Pancreas (tissue), 10 donors: Measurements from ENCODE around the gene EMC9. TPM values are rescaled to one million over a fixed set of nuclear protein-coding genes. Genes with fewer than 3 reads are reported as not detected.

Source experiments
- ATAC-seq, 4 donors: fragments of 200-7000 bp; cut with Tn5 transposase; one replicate each; pipeline versions ENCODE4 v1.8.0 to v1.9.1; 2020; ENCODE audit warnings: mild to moderate bottlenecking in 4 of 4, moderate library complexity in 4 of 4
- DNase-seq, 6 donors: peaks; one replicate each; pipeline ENCODE4 v3.0.0-alpha.2; 2020
- FAIRE-seq: peaks from 2 replicates; lab custom pipeline; 2012; peaks lifted over from hg19 to GRCh38; lab: Jason Lieb, UNC
- H3K27ac ChIP-seq, 4 donors: fragments of 200-600 bp; sonication (generic); 1 replicate in 3 of 4; 2 replicates in 1 of 4; pipeline versions ENCODE4 v1.5.0 to v1.8.0; 2020
- H3K27me3 ChIP-seq, 4 donors: fragments of 200-600 bp; one replicate each; pipeline ENCODE4 v1.8.0; 2021
- H3K36me3 ChIP-seq, 3 donors: fragments of 200-600 bp; sonication (generic) in 1 of 3; one replicate each; pipeline versions ENCODE4 v1.5.0 to v1.8.0; 2020 to 2021
- H3K4me1 ChIP-seq, 3 donors: fragments of 200-600 bp; one replicate each; pipeline ENCODE4 v1.8.0; 2021
- H3K4me3 ChIP-seq, 4 donors: fragments of 200-600 bp; sonication (generic) in 2 of 4; one replicate each; pipeline versions ENCODE4 v1.5.0 to v1.8.0; 2020 to 2021
- H3K9me3 ChIP-seq, 4 donors: fragments of 200-600 bp; one replicate each; pipeline ENCODE4 v1.8.0; 2021
- CTCF ChIP-seq, 4 donors: fragments of 200-600 bp; sonication (generic) in 3 of 4; IDR thresholded peaks; one replicate each; pipeline versions ENCODE4 v1.5.0 to v1.8.0; 2021; ENCODE audit warnings: antibody characterized with exemption in 4 of 4
- WGBS, 2 donors: extraction: QIAGEN DNeasy Blood & Tissue Kit; methylation state at CpG; one replicate each; pipeline ENCODE4 v1.1.7; 2013; 5-methylcytosine and 5-hydroxymethylcytosine counted together
- intact Hi-C, 3 donors: fragments of 100-400 bp; cut with DNase I; formaldehyde crosslinking; loops; one replicate each; pipeline versions ENCODE4 v1.11.1 to v1.14.2; 2022
- polyA plus RNA-seq, 2 donors: library from polyadenylated mRNA; stranded (reverse); fragments of 200-250 nt; gene quantifications; one replicate each; pipeline ENCODE4 v1.2.3, GENCODE V29; 2013
- total RNA-seq, 6 donors: library from RNA; stranded (reverse); fragmentation: NEBNext Ultra II Directional in 4 of 6; extraction: Animal tissue kit (Norgen Biotek cat#: 25700) in 4 of 6; gene quantifications; one replicate each; pipeline versions ENCODE4 v1.2.1 to v1.2.4, GENCODE V29; 2021 to 2023
- donor health status: healthy with polysubstance abuse.
- donor health status: DM: no; HTN: no; CAD: no; lungs with moderate emphysema.
- donor health status: DM: no; HTN: no; CAD: no.
- donor health status: control.
- donor health status: control.
- donor health status: Bipolar disorder and iron deficiency.
- donor health status: DM: yes; HTN: yes; CAD: no.
- donor health status: DM: no; HTN: no; CAD: no.
- donor health status: DM: no; HTN: no; CAD: no.
- donor health status: DM: yes; HTN: yes; CAD: no.

The EMC9 gene
- total and polyA plus RNA-seq, 8 donors, result 8.1 to 72.6 (median 14.1) TPM

- no peaks in the 10 kb centered on the region for H3K36me3 ChIP-seq
- DNase-seq (peak in 2 of 6 donors; percentile 36 to 58), FAIRE-seq (no peak), ATAC-seq (no peak)
- no peaks in the 10 kb centered on the region for H3K9me3 ChIP-seq
- no peak overlapping the region for H3K4me3 ChIP-seq
- WGBS, 2 donors, result 92% methylated on average over 16 of the region's 16 CpGs
- H3K27me3 ChIP-seq, result no peaks in the 10 kb centered on the region
- intact Hi-C loops, result no loop called here
- no peak for TF ChIP-seq CTCF (IDR thresholded peaks at IDR 0.05)
- peak overlapping the region; percentile 36 to 58 (median 40) for H3K27ac ChIP-seq
- H3K4me1 ChIP-seq, result peaks cover 9 to 14% (median 13%) of the 10 kb centered on the region in 3 donors
Measured at GRCh38 chr14:24098229-24098926, 43.0 kb downstream of the EMC9 start.

- TF ChIP-seq CTCF (IDR thresholded peaks at IDR 0.05), result no peak
- FAIRE-seq (no peak), DNase-seq (no peak), ATAC-seq (no peak)
- Histone ChIP-seq H3K27ac (no peak overlapping the region), H3K4me3 (no peak overlapping the region), H3K27me3 (no peaks in the 10 kb centered on the region), H3K4me1 (peaks cover 12 to 28% (median 14%) of the 10 kb centered on the region in 3 donors), H3K36me3 (no peaks in the 10 kb centered on the region), H3K9me3 (no peaks in the 10 kb centered on the region)
- WGBS, 2 donors, result 90 to 92% methylated on average over 8 of the region's 8 CpGs
- intact Hi-C loops, result no loop called here
Measured at GRCh38 chr14:24096545-24097181, 44.7 kb downstream of the EMC9 start.

GRCh38 chr14:24095271-24096068 lies 45.9 kb downstream of the EMC9 start:
- Histone ChIP-seq H3K4me3 (peak overlapping the region; percentile 75 to 94 (median 84)), H3K9me3 (no peaks in the 10 kb centered on the region), H3K4me1 (peaks cover 14 to 31% (median 14%) of the 10 kb centered on the region in 3 donors), H3K27me3 (no peaks in the 10 kb centered on the region), H3K27ac (peak overlapping the region; percentile 91 to 96 (median 94)), H3K36me3 (no peaks in the 10 kb centered on the region)
- peak in 3 of 6 donors; percentile 45 to 60 (median 52) for DNase-seq
- intact Hi-C loops, result no loop called here
- no peak for FAIRE-seq
- TF ChIP-seq CTCF (IDR thresholded peaks at IDR 0.05), result no peak
- 33 to 36% methylated on average over 12 of the region's 12 CpGs for WGBS, 2 donors
- ATAC-seq, result no peak

- no peak for FAIRE-seq
- WGBS, 2 donors, result 4 to 8% methylated on average over 12 to 14 of the region's 14 CpGs
- Histone ChIP-seq H3K9me3 (no peaks in the 10 kb centered on the region), H3K4me1 (peaks cover 14 to 31% (median 14%) of the 10 kb centered on the region in 3 donors), H3K27me3 (no peaks in the 10 kb centered on the region), H3K36me3 (no peaks in the 10 kb centered on the region), H3K27ac (peak overlapping the region; percentile 91 to 96 (median 94)), H3K4me3 (peak overlapping the region; percentile 75 to 94 (median 84))
- ATAC-seq, result peak; percentile 1 to 3 (median 2)
- intact Hi-C loops, result loop anchor here in 2 of 3 donors (5.0 kb wide), 1 partner anchor 38 kb away; no protein-coding TSS in a partner anchor
- no peak for DNase-seq
- TF ChIP-seq CTCF (IDR thresholded peaks at IDR 0.05), result no peak
Measured at GRCh38 chr14:24094841-24095270, 46.5 kb downstream of the EMC9 start.
